ENCODE data around the gene SHANK3. TPM values are rescaled to one million over a fixed set of nuclear protein-coding genes. Genes with fewer than 3 reads are reported as not detected.

Gene SHANK3
- total and polyA plus RNA-seq, 5 experiments from 2014 or later, result 0.05 TPM; not detected in 4

Other genes with a start within 250 kb of the SHANK3 start
- gene SBF1, start 197.8 kb upstream of the SHANK3 start, total RNA-seq, result 100 to 1,000 TPM; 221 to 222 TPM
- gene SBF1, start 197.8 kb upstream of the SHANK3 start, polyA plus RNA-seq, result 10 to 100 TPM; 17.1 to 37.4 (median 17.6) TPM
- 1 to 10 TPM; 7.7 to 8.2 TPM for gene ADM2, start 191.3 kb upstream of the SHANK3 start, total RNA-seq
- gene ADM2, start 191.3 kb upstream of the SHANK3 start, polyA plus RNA-seq, result under 1 TPM; 0.08 to 0.52 (median 0.21) TPM
- gene MIOX, start 186.0 kb upstream of the SHANK3 start, total RNA-seq, result under 1 TPM in 1 of 2 experiments, not detected in 1; 0.52 TPM
- gene MIOX, start 186.0 kb upstream of the SHANK3 start, polyA plus RNA-seq, result under 1 TPM in 1 of 3 donors, not detected in 2; 0.39 TPM
- 100 to 1,000 TPM; 120 to 128 TPM for gene LMF2, start 165.1 kb upstream of the SHANK3 start, total RNA-seq
- 10 to 100 TPM; 15.1 to 19.6 (median 17.6) TPM for gene LMF2, start 165.1 kb upstream of the SHANK3 start, polyA plus RNA-seq
- gene NCAPH2, start 164.6 kb upstream of the SHANK3 start, total RNA-seq, result 10 to 100 TPM; 77.9 to 81.9 TPM
- gene NCAPH2, start 164.6 kb upstream of the SHANK3 start, polyA plus RNA-seq, result 10 to 100 TPM; 34.8 to 41.5 (median 40.1) TPM
- gene SCO2, start 147.2 kb upstream of the SHANK3 start, total RNA-seq, result 1 to 10 TPM in 1 of 2 experiments, not detected in 1; 2.7 TPM
- 1 to 10 TPM; 4.0 to 8.3 (median 6.8) TPM for gene SCO2, start 147.2 kb upstream of the SHANK3 start, polyA plus RNA-seq
- gene TYMP, start 142.8 kb upstream of the SHANK3 start, total RNA-seq, result 1 to 10 TPM; 2.1 to 3.4 TPM
- 1 to 10 TPM; 1.9 to 5.5 (median 3.1) TPM for gene TYMP, start 142.8 kb upstream of the SHANK3 start, polyA plus RNA-seq
- 1 to 10 TPM; 5.7 to 6.2 TPM for gene KLHDC7B, start 126.9 kb upstream of the SHANK3 start, total RNA-seq
- gene KLHDC7B, start 126.9 kb upstream of the SHANK3 start, polyA plus RNA-seq, result 1 to 10 TPM; 5.3 to 7.9 (median 6.5) TPM
- not detected for gene SYCE3, start 109.9 kb upstream of the SHANK3 start, total RNA-seq
- not detected for gene SYCE3, start 109.9 kb upstream of the SHANK3 start, polyA plus RNA-seq
- gene CPT1B, start 94.4 kb upstream of the SHANK3 start, total RNA-seq, result 10 to 100 TPM; 94.7 to 97.5 TPM
- gene CPT1B, start 94.4 kb upstream of the SHANK3 start, polyA plus RNA-seq, result 1 to 10 TPM in 1 of 3 donors, under 1 TPM in 1, not detected in 1; 0.23 to 1.3 TPM
- gene CHKB, start 90.0 kb upstream of the SHANK3 start, total RNA-seq, result 100 to 1,000 TPM; 205 to 215 TPM
- gene CHKB, start 90.0 kb upstream of the SHANK3 start, polyA plus RNA-seq, result 10 to 100 TPM; 23.0 to 26.9 (median 25.1) TPM
- under 1 TPM; 0.22 to 0.62 TPM for gene MAPK8IP2, start 72.0 kb upstream of the SHANK3 start, total RNA-seq
- not detected for gene MAPK8IP2, start 72.0 kb upstream of the SHANK3 start, polyA plus RNA-seq
- 10 to 100 TPM; 88.4 to 88.9 TPM for gene ARSA, start 44.7 kb upstream of the SHANK3 start, total RNA-seq
- gene ARSA, start 44.7 kb upstream of the SHANK3 start, polyA plus RNA-seq, result 1 to 10 TPM; 7.2 to 9.3 (median 7.3) TPM
- not detected for gene ACR, start 65.4 kb downstream of the SHANK3 start, total RNA-seq
- gene ACR, start 65.4 kb downstream of the SHANK3 start, polyA plus RNA-seq, result not detected
- gene RABL2B, start 110.8 kb downstream of the SHANK3 start, total RNA-seq, result 10 to 100 TPM; 70.2 to 71.9 TPM
- gene RABL2B, start 110.8 kb downstream of the SHANK3 start, polyA plus RNA-seq, result 10 to 100 TPM; 22.0 to 26.3 (median 22.1) TPM